Ovary (tissue), 3 donors: ENCODE data around the gene UBA3.

Experiments
- CTCF ChIP-seq, 3 donors: fragments of 450-650 bp in 2 of 3; fragments of 200-600 bp in 1 of 3; IDR thresholded peaks; one replicate each; pipeline versions ENCODE4 v1.5.1 to v1.8.0; 2016 to 2022; ENCODE audit warnings: antibody characterized with exemption in 3 of 3, mild to moderate bottlenecking in 1 of 3
- POLR2A ChIP-seq: fragments of 450-650 bp; IDR thresholded peaks from one replicate; pipeline ENCODE4 v1.6.1; 2017; ENCODE audit warnings: antibody characterized with exemption, mild to moderate bottlenecking, moderate library complexity
- donor health status: DM: no; HTN: no; CAD: no.

GRCh38 chr3:69108811-69109210, 28.6 kb upstream of the UBA3 start:
- no peak for TF ChIP-seq POLR2A
- no peak for TF ChIP-seq CTCF (IDR thresholded peaks at IDR 0.05)
